H9 (cell line): ENCODE measurements around the gene POLDIP3. TPM values are rescaled to one million over a fixed set of nuclear protein-coding genes. Genes with fewer than 3 reads are reported as not detected.

ENCODE experiments used
- DNase-seq: peaks from one replicate; pipeline ENCODE4 v3.0.0-alpha.2; 2017
- H2AFZ ChIP-seq: one replicate; pipeline ENCODE4 v1.6.1; 2013; ENCODE audit warnings: mild to moderate bottlenecking, low read length, control low read depth, moderate library complexity
- H2AK5ac ChIP-seq: 2 replicates; pipeline ENCODE4 v1.6.1; 2013; ENCODE audit warnings: low read length, control low read depth, mixed read lengths; ENCODE audit not compliant: insufficient read length
- H2BK120ac ChIP-seq: one replicate; pipeline ENCODE4 v1.6.1; 2013; ENCODE audit warnings: low read depth, mild to moderate bottlenecking, low read length, control low read depth, inconsistent platforms; ENCODE audit not compliant: poor library complexity, severe bottlenecking
- H2BK12ac ChIP-seq: 2 replicates; pipeline ENCODE4 v1.6.1; 2013; ENCODE audit warnings: low read length, control low read depth, mixed read lengths, low read depth; ENCODE audit not compliant: insufficient read length
- H2BK15ac ChIP-seq: 2 replicates; pipeline ENCODE4 v1.6.1; 2013; ENCODE audit warnings: low read depth, low read length, control low read depth
- H2BK20ac ChIP-seq: one replicate; pipeline ENCODE4 v1.6.1; 2013; ENCODE audit warnings: low read depth, mild to moderate bottlenecking, low read length, control low read depth, inconsistent platforms; ENCODE audit not compliant: poor library complexity, severe bottlenecking
- H2BK5ac ChIP-seq: 2 replicates; pipeline ENCODE4 v1.6.1; 2013; ENCODE audit warnings: low read length, control low read depth, mixed read lengths; ENCODE audit not compliant: insufficient read length
- H3K14ac ChIP-seq: 2 replicates; pipeline ENCODE4 v1.6.1; 2013; ENCODE audit warnings: low read length, control low read depth; ENCODE audit not compliant: insufficient read depth
- H3K18ac ChIP-seq: 2 replicates; pipeline ENCODE4 v1.6.1; 2013; ENCODE audit warnings: low read depth, mild to moderate bottlenecking, mixed read lengths, low read length, control low read depth; ENCODE audit not compliant: insufficient read length
- H3K23ac ChIP-seq: 2 replicates; pipeline ENCODE4 v1.6.1; 2013; ENCODE audit warnings: low read length, control low read depth, mixed read lengths, low read depth; ENCODE audit not compliant: insufficient read length
- H3K23me2 ChIP-seq: 2 replicates; pipeline ENCODE4 v1.6.1; 2013; ENCODE audit warnings: low read depth, mild to moderate bottlenecking, mixed read lengths, low read length, control low read depth; ENCODE audit not compliant: insufficient read length, poor library complexity, severe bottlenecking
- H3K27ac ChIP-seq: 2 replicates; pipeline ENCODE4 v1.5.1; 2013; ENCODE audit warnings: low read length, control low read depth, mixed read lengths, low read depth; ENCODE audit not compliant: insufficient read length
- H3K27me3 ChIP-seq: 2 replicates; pipeline ENCODE4 v1.6.1; 2013; ENCODE audit warnings: low read length, control low read depth, inconsistent platforms; ENCODE audit not compliant: insufficient read depth
- H3K4ac ChIP-seq: 2 replicates; pipeline ENCODE4 v1.6.1; 2013; ENCODE audit warnings: low read depth, mild to moderate bottlenecking, control low read depth, inconsistent platforms, low read length, moderate library complexity
- H3K4me1 ChIP-seq: 2 replicates; pipeline ENCODE4 v1.6.1; 2013; ENCODE audit warnings: low read length, control low read depth, inconsistent platforms; ENCODE audit not compliant: insufficient read depth
- H3K4me2 ChIP-seq: 2 replicates; pipeline ENCODE4 v1.6.1; 2013; ENCODE audit warnings: low read length, control low read depth, mixed read lengths; ENCODE audit not compliant: insufficient read length, insufficient read depth
- H3K56ac ChIP-seq: 2 replicates; pipeline ENCODE4 v1.6.1; 2013; ENCODE audit warnings: low read depth, mild to moderate bottlenecking, mixed read lengths, low read length, control low read depth; ENCODE audit not compliant: insufficient read length
- H3K79me1 ChIP-seq: 2 replicates; pipeline ENCODE4 v1.6.1; 2013; ENCODE audit warnings: low read depth, mild to moderate bottlenecking, moderate library complexity, low read length, control low read depth, inconsistent platforms; ENCODE audit not compliant: insufficient read depth, poor library complexity, severe bottlenecking
- H3K79me2 ChIP-seq: 2 replicates; pipeline ENCODE4 v1.6.1; 2013; ENCODE audit warnings: low read length, control low read depth, inconsistent platforms; ENCODE audit not compliant: insufficient read depth
- H3K9ac ChIP-seq: 2 replicates; pipeline ENCODE4 v1.6.1; 2013; ENCODE audit warnings: low read length, control low read depth, mixed read lengths; ENCODE audit not compliant: insufficient read length; ENCODE audit errors: extremely low read depth
- H3K9me3 ChIP-seq: one replicate; pipeline ENCODE4 v1.6.1; 2013; ENCODE audit warnings: low read depth, low read length, inconsistent platforms; ENCODE audit not compliant: control insufficient read depth
- H3T11ph ChIP-seq: one replicate; pipeline ENCODE4 v1.6.1; 2013; ENCODE audit warnings: mild to moderate bottlenecking, low read length, control low read depth, inconsistent platforms
- H4K20me1 ChIP-seq: one replicate; pipeline ENCODE4 v1.6.1; 2013; ENCODE audit not compliant: control insufficient read depth, insufficient read length, insufficient read depth
- H4K5ac ChIP-seq: 2 replicates; pipeline ENCODE4 v1.6.1; 2013; ENCODE audit warnings: low read depth, mild to moderate bottlenecking, mixed read lengths, low read length, control low read depth; ENCODE audit not compliant: insufficient read length
- H4K8ac ChIP-seq: replicated peaks from 2 replicates; pipeline ENCODE4 v1.6.1; 2013; ENCODE audit warnings: low read length, control low read depth, mixed read lengths, low read depth; ENCODE audit not compliant: insufficient read length
- H4K91ac ChIP-seq: 2 replicates; pipeline ENCODE4 v1.6.1; 2013; ENCODE audit warnings: low read depth, mild to moderate bottlenecking, moderate library complexity, mixed read lengths, low read length, control low read depth; ENCODE audit not compliant: insufficient read length
- H3K27ac Mint-ChIP-seq, 3 experiments: 2 replicates in 2 of 3; 3 replicates in 1 of 3; pipeline ENCODE4 v1.8.0; 2020 to 2021; ENCODE audit warnings: mixed read lengths in 3 of 3, mild to moderate bottlenecking in 1 of 3, moderate library complexity in 1 of 3
- H3K27me3 Mint-ChIP-seq: 2 replicates; pipeline ENCODE4 v1.8.0; 2021; ENCODE audit warnings: low read depth, mild to moderate bottlenecking, moderate library complexity, mixed read lengths
- H3K36me3 Mint-ChIP-seq, 3 experiments: 2 replicates in 2 of 3; 3 replicates in 1 of 3; pipeline ENCODE4 v1.8.0; 2020 to 2021; ENCODE audit warnings: low read depth in 3 of 3, mixed read lengths in 3 of 3; ENCODE audit not compliant: insufficient read depth in 1 of 3
- H3K4me1 Mint-ChIP-seq, 2 experiments: 2 replicates each; pipeline ENCODE4 v1.8.0; 2020; ENCODE audit warnings: mixed read lengths in 2 of 2
- H3K4me3 Mint-ChIP-seq, 2 experiments: 2 replicates in 1 of 2; 3 replicates in 1 of 2; pipeline ENCODE4 v1.8.0; 2020 to 2021; ENCODE audit warnings: mild to moderate bottlenecking in 2 of 2, mixed read lengths in 2 of 2, moderate library complexity in 1 of 2
- H3K9me3 Mint-ChIP-seq, 2 experiments: 2 replicates in 1 of 2; 3 replicates in 1 of 2; pipeline ENCODE4 v1.8.0; 2020; ENCODE audit warnings: mild to moderate bottlenecking in 2 of 2, mixed read lengths in 2 of 2, moderate library complexity in 1 of 2
- WGBS: extraction: QIAGEN DNeasy Blood & Tissue Kit; methylation state at CpG from one replicate; pipeline ENCODE4 v1.1.7; 2013; ENCODE audit warnings: missing lambda C conversion rate, low lambda C conversion rate, mixed read lengths; ENCODE audit not compliant: insufficient read length; ENCODE audit errors: extremely low coverage; 5-methylcytosine and 5-hydroxymethylcytosine counted together
- total RNA-seq: library from RNA; stranded (reverse); gene quantifications from 2 replicates; pipeline ENCODE4 v1.2.1, GENCODE V29; 2021
- TF ChIP-seq, protein P1 (sequence below): fragments of 200-600 bp; sonication (generic); conservative IDR thresholded peaks from 3 replicates; pipeline ENCODE4 v1.8.0; 2021; ENCODE audit warnings: antibody characterized with exemption, mild to moderate bottlenecking

The POLDIP3 gene
- total RNA-seq, 1 experiment from 2014 or later = 90.8 TPM

DNA sequence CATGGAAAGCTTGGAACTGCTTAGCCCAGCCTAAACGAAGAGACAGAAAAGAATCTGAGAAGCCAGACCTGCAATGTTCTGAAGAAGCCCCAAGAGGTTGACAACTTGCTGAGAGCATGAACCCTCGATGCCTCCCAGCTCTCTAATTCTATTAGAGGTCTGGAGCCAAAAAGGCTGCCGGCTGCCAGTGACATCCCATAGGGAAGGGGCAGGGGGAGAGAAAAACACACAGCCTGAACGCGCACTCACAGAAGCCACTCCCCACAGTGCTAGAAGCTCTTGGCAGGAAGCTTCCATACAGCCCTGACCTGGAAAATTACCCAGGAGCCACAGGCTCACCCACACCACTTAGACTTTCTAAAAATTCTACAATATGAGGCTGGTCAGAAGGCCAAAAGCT is 18.3 kb downstream of the POLDIP3 start:
- H3K23me2 ChIP-seq = no peaks in the 10 kb centered on the region
- H3K4me1 ChIP-seq = no peaks in the 10 kb centered on the region; the same call in 1 of the 2 replicates
- H3K79me1 ChIP-seq = peaks cover 3% of the 10 kb centered on the region
- WGBS = no CpG with 5 or more reads among the region's 5 CpGs
- H3K4me2 ChIP-seq = no peak overlapping the region
- DNase-seq = no peak
- no peak overlapping the region for H4K8ac ChIP-seq
- Mint-ChIP-seq H3K4me3 (no peak overlapping the region), H3K27ac (no peak overlapping the region), H3K36me3 (peaks cover 50 to 96% (median 90%) of the 10 kb centered on the region in 3 experiments; a peak in 6 of 7 replicates), H3K27me3 (no peaks in the 10 kb centered on the region), H3K4me1 (no peaks in the 10 kb centered on the region), H3K9me3 (no peaks in the 10 kb centered on the region)
- no peak overlapping the region for H3K18ac ChIP-seq
- no peak overlapping the region for H2BK120ac ChIP-seq
- H4K91ac ChIP-seq = no peak overlapping the region
- H2BK5ac ChIP-seq = no peak overlapping the region
- H3K9me3 ChIP-seq = no peaks in the 10 kb centered on the region
- no peak overlapping the region for H3K23ac ChIP-seq
- no peak overlapping the region for H3K4ac ChIP-seq
- H3K14ac ChIP-seq = no peak overlapping the region
- H3K79me2 ChIP-seq = no peaks in the 10 kb centered on the region
- no peak overlapping the region for H2AFZ ChIP-seq
- no peaks in the 10 kb centered on the region for H3K27me3 ChIP-seq
- no peak overlapping the region for H2BK15ac ChIP-seq
- no peak overlapping the region for H3T11ph ChIP-seq
- no peak overlapping the region for H2BK20ac ChIP-seq
- TF ChIP-seq, protein P1, sequence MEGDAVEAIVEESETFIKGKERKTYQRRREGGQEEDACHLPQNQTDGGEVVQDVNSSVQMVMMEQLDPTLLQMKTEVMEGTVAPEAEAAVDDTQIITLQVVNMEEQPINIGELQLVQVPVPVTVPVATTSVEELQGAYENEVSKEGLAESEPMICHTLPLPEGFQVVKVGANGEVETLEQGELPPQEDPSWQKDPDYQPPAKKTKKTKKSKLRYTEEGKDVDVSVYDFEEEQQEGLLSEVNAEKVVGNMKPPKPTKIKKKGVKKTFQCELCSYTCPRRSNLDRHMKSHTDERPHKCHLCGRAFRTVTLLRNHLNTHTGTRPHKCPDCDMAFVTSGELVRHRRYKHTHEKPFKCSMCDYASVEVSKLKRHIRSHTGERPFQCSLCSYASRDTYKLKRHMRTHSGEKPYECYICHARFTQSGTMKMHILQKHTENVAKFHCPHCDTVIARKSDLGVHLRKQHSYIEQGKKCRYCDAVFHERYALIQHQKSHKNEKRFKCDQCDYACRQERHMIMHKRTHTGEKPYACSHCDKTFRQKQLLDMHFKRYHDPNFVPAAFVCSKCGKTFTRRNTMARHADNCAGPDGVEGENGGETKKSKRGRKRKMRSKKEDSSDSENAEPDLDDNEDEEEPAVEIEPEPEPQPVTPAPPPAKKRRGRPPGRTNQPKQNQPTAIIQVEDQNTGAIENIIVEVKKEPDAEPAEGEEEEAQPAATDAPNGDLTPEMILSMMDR = no peak
- H2AK5ac ChIP-seq = no peak overlapping the region
- no peaks in the 10 kb centered on the region for H4K20me1 ChIP-seq
- H3K27ac ChIP-seq = no peak overlapping the region
- H3K56ac ChIP-seq = no peak overlapping the region
- no peak overlapping the region for H4K5ac ChIP-seq
- H2BK12ac ChIP-seq = no peak overlapping the region
- H3K9ac ChIP-seq = no peak overlapping the region
